ENCODE data around the gene CCT7.

- TF ChIP-seq CTCF (IDR thresholded peaks at IDR 0.05) (no peak), POLR2A (IDR thresholded peaks at IDR 0.05) (no peak)
Measured at GRCh38 chr2:73238976-73239375, 4.9 kb downstream of the CCT7 start.
